ENCODE measurements around the gene SMCO3.
"Not testable (repeated sequence)": the region's sequence is repeated elsewhere in the genome, so short reads cannot be mapped to it uniquely, and the experiment has no call there.

The SMCO3 gene

GRCh38 chr12:14768823-14769405 is 45.1 kb downstream of the SMCO3 start:
- Histone ChIP-seq H3F3A (ENCODE audit: control insufficient read depth, insufficient read depth) (peaks cover 30% of the 10 kb centered on the region), H3K4me3 (ENCODE audit: low read length) (peak overlapping the region; percentile 95), H3K9me2 (replicated peaks; ENCODE audit: control insufficient read depth, low read length) (no peaks in the 10 kb centered on the region), H3K4me2 (ENCODE audit: low read length) (peak overlapping the region; percentile 94), H3K9me3 (ENCODE audit: control insufficient read depth, insufficient read depth, low read length) (0 out of 2 replicates have a peak, but pooled peaks cover 4% of the 10 kb centered on the region), H4K20me1 (ENCODE audit: control insufficient read depth, insufficient read depth, low read depth, low read length) (no peaks in the 10 kb centered on the region), H3K4me1 (ENCODE audit: control insufficient read depth, low read length) (peaks cover 48% of the 10 kb centered on the region), H3K27ac (ENCODE audit: low read depth, low read length) (no peak overlapping the region; the same call in 1 of the 2 replicates), H3K36me3 (ENCODE audit: control insufficient read depth, low read length) (peaks cover 38% of the 10 kb centered on the region), H3K79me2 (ENCODE audit: control insufficient read depth, low read length) (peaks cover 30% of the 10 kb centered on the region), H3K27me3 (ENCODE audit: control insufficient read depth, low read length) (no peaks in the 10 kb centered on the region)
- TF ChIP-seq EZH2phosphoT487 (IDR thresholded peaks at IDR 0.05; ENCODE audit: borderline replicate concordance, low read length) = no peak
- no peak for TF ChIP-seq CTCF (IDR thresholded peaks at IDR 0.05; ENCODE audit: low read depth, low read length, poor library complexity, severe bottlenecking)

- peaks cover 36% of the 10 kb centered on the region for H3K4me1 ChIP-seq (ENCODE audit: control insufficient read depth, low read length)
- H3K27me3 ChIP-seq (ENCODE audit: control insufficient read depth, low read length) = no peaks in the 10 kb centered on the region
- peak overlapping the region; percentile 0; the same call in 1 of the 2 replicates for H3K4me3 ChIP-seq (ENCODE audit: low read length)
- peaks cover 25% of the 10 kb centered on the region for H3F3A ChIP-seq (ENCODE audit: control insufficient read depth, insufficient read depth)
- TF ChIP-seq CTCF (IDR thresholded peaks at IDR 0.05; ENCODE audit: low read depth, low read length, poor library complexity, severe bottlenecking) (no peak), EZH2phosphoT487 (IDR thresholded peaks at IDR 0.05; ENCODE audit: borderline replicate concordance, low read length) (no peak)
- H3K79me2 ChIP-seq (ENCODE audit: control insufficient read depth, low read length) = peaks cover 22% of the 10 kb centered on the region
- H3K4me2 ChIP-seq (ENCODE audit: low read length) = peak overlapping the region; percentile 94
- peaks cover 38% of the 10 kb centered on the region for H3K36me3 ChIP-seq (ENCODE audit: control insufficient read depth, low read length)
- H3K27ac ChIP-seq (ENCODE audit: low read depth, low read length) = no peak overlapping the region
- 0 out of 2 replicates have a peak, but pooled peaks cover 4% of the 10 kb centered on the region for H3K9me3 ChIP-seq (ENCODE audit: control insufficient read depth, insufficient read depth, low read length)
- H3K9me2 ChIP-seq (replicated peaks; ENCODE audit: control insufficient read depth, low read length) = no peaks in the 10 kb centered on the region
- H4K20me1 ChIP-seq (ENCODE audit: control insufficient read depth, insufficient read depth, low read depth, low read length) = no peaks in the 10 kb centered on the region
Measured at GRCh38 chr12:14767617-14768016, 46.4 kb downstream of the SMCO3 start.

GRCh38 chr12:14766649-14767215 is 47.2 kb downstream of the SMCO3 start:
- H3K4me1 ChIP-seq (ENCODE audit: control insufficient read depth, low read length) = peaks cover 29% of the 10 kb centered on the region
- H3K27ac ChIP-seq (ENCODE audit: low read depth, low read length) = no peak overlapping the region
- no peaks in the 10 kb centered on the region for H4K20me1 ChIP-seq (ENCODE audit: control insufficient read depth, insufficient read depth, low read depth, low read length)
- 0 out of 2 replicates have a peak, but pooled peaks cover 4% of the 10 kb centered on the region for H3K9me3 ChIP-seq (ENCODE audit: control insufficient read depth, insufficient read depth, low read length)
- H3K4me3 ChIP-seq (ENCODE audit: low read length) = no peak overlapping the region
- peaks cover 22% of the 10 kb centered on the region for H3K79me2 ChIP-seq (ENCODE audit: control insufficient read depth, low read length)
- no peak for TF ChIP-seq EZH2phosphoT487 (IDR thresholded peaks at IDR 0.05; ENCODE audit: borderline replicate concordance, low read length)
- TF ChIP-seq CTCF (IDR thresholded peaks at IDR 0.05; ENCODE audit: low read depth, low read length, poor library complexity, severe bottlenecking) = no peak
- no peaks in the 10 kb centered on the region for H3K9me2 ChIP-seq (replicated peaks; ENCODE audit: control insufficient read depth, low read length)
- H3F3A ChIP-seq (ENCODE audit: control insufficient read depth, insufficient read depth) = peaks cover 20% of the 10 kb centered on the region
- peaks cover 44% of the 10 kb centered on the region for H3K36me3 ChIP-seq (ENCODE audit: control insufficient read depth, low read length)
- no peak overlapping the region for H3K4me2 ChIP-seq (ENCODE audit: low read length)
- no peaks in the 10 kb centered on the region for H3K27me3 ChIP-seq (ENCODE audit: control insufficient read depth, low read length)

GRCh38 chr12:14766020-14766419 is 48.0 kb downstream of the SMCO3 start:
- peaks cover 44% of the 10 kb centered on the region for H3K36me3 ChIP-seq (ENCODE audit: control insufficient read depth, low read length)

More at GRCh38 chr12:14766020-14766419, 48.0 kb downstream of the SMCO3 start:
- H3K4me3 ChIP-seq (ENCODE audit: low read length); H3K27ac ChIP-seq (ENCODE audit: low read depth, low read length); H3K9me3 ChIP-seq (ENCODE audit: control insufficient read depth, insufficient read depth, low read length); H3K4me2 ChIP-seq (ENCODE audit: low read length); H3K9me2 ChIP-seq (replicated peaks; ENCODE audit: control insufficient read depth, low read length); H4K20me1 ChIP-seq (ENCODE audit: control insufficient read depth, insufficient read depth, low read depth, low read length); H3K27me3 ChIP-seq (ENCODE audit: control insufficient read depth, low read length): not testable (repeated sequence)
- peaks cover 15% of the 10 kb centered on the region for H3F3A ChIP-seq (ENCODE audit: control insufficient read depth, insufficient read depth)
- H3K4me1 ChIP-seq (ENCODE audit: control insufficient read depth, low read length) = peaks cover 24% of the 10 kb centered on the region
- peaks cover 22% of the 10 kb centered on the region for H3K79me2 ChIP-seq (ENCODE audit: control insufficient read depth, low read length)

Data from DOHH2 (cell line).